Renal cortex interstitium (tissue), 11 donors: ENCODE results near the gene RUNX3. TPM values are rescaled to one million over a fixed set of nuclear protein-coding genes. Genes with fewer than 3 reads are reported as not detected.

ENCODE experiments used
- DNase-seq, 11 donors: peaks; one replicate each; pipeline ENCODE4 v3.0.0-alpha.2; 2013; ENCODE audit warnings: low read depth in 9 of 11, low spot score in 4 of 11; ENCODE audit errors: extremely low read depth in 1 of 11
- polyA plus RNA-seq, 3 donors: library from polyadenylated mRNA; unstranded; fragments of 120-200 nt; gene quantifications; one replicate each; pipeline ENCODE4 v1.2.1, GENCODE V29; 2013; ENCODE audit not compliant: insufficient read length in 3 of 3

Gene RUNX3
- polyA plus RNA-seq, 3 donors: 0.45 to 0.97 (median 0.60) TPM

- no peak for DNase-seq
Measured at GRCh38 chr1:24920533-24920925, 9.5 kb downstream of the RUNX3 start.

- DNase-seq: peak in 1 of 11 donors; percentile 23
Measured at GRCh38 chr1:24919791-24920532, 10.1 kb downstream of the RUNX3 start.

- DNase-seq: no peak
Measured at GRCh38 chr1:24918995-24919605, 11.0 kb downstream of the RUNX3 start.

GRCh38 chr1:24918370-24918769 lies 11.7 kb downstream of the RUNX3 start:
- DNase-seq: no peak

GRCh38 chr1:24917327-24918074 lies 12.6 kb downstream of the RUNX3 start:
- DNase-seq: no peak

GRCh38 chr1:24915816-24916602 lies 14.1 kb downstream of the RUNX3 start:
- no peak for DNase-seq

- DNase-seq: no peak
Measured at GRCh38 chr1:24914226-24915069, 15.6 kb downstream of the RUNX3 start.

GRCh38 chr1:24913616-24914225 lies 16.4 kb downstream of the RUNX3 start:
- no peak for DNase-seq

GRCh38 chr1:24913274-24913604 lies 16.8 kb downstream of the RUNX3 start:
- DNase-seq: no peak

- DNase-seq: no peak
Measured at GRCh38 chr1:24912376-24913273, 17.5 kb downstream of the RUNX3 start.

GRCh38 chr1:24911651-24912155 lies 18.4 kb downstream of the RUNX3 start:
- DNase-seq: no peak

GRCh38 chr1:24910751-24911650 lies 19.1 kb downstream of the RUNX3 start:
- DNase-seq: no peak

GRCh38 chr1:24910210-24910609 lies 19.9 kb downstream of the RUNX3 start:
- DNase-seq: no peak

GRCh38 chr1:24909388-24909898 lies 20.6 kb downstream of the RUNX3 start:
- DNase-seq: peak in 1 of 11 donors; percentile 15

- DNase-seq: no peak
Measured at GRCh38 chr1:24908591-24909259, 21.4 kb downstream of the RUNX3 start.
